MG63 (cell line): ENCODE data around the gene CAMK1D. TPM values are rescaled to one million over a fixed set of nuclear protein-coding genes. Genes with fewer than 3 reads are reported as not detected.

ENCODE experiments used
- total RNA-seq: library from RNA; depleted of rRNA; stranded (reverse); fragments of >200 nt; shearing (Covaris generic); gene quantifications from 2 replicates; pipeline ENCODE4 v1.2.3, GENCODE V29; 2014; ENCODE audit warnings: low replicate concordance; rRNA removed

CAMK1D gene
- total RNA-seq, 1 experiment from 2014 or later: 13.2 TPM

Other genes starting within 250 kb of the CAMK1D start
- 0.30 and 3.9 TPM in 2 replicates for gene SEC61A2, start 219.9 kb upstream of the CAMK1D start, total RNA-seq
- gene NUDT5, start 153.7 kb upstream of the CAMK1D start, total RNA-seq: 67.7 and 78.4 TPM in 2 replicates
- 201 and 294 TPM in 2 replicates for gene CDC123, start 153.4 kb upstream of the CAMK1D start, total RNA-seq